GM12874 (cell line): ENCODE results near the gene SASS6.

Source experiments
- CTCF ChIP-seq: IDR thresholded peaks from 2 replicates; pipeline ENCODE4 v1.5.1; 2011; ENCODE audit warnings: low read depth, mild to moderate bottlenecking, control low read depth, low read length, moderate library complexity; ENCODE audit not compliant: insufficient read depth

SASS6 gene

GRCh38 chr1:100132566-100133477, at the start of gene SASS6, which contains the start of gene TRMT13:
Gene SASS6, minus strand, starts transcription at chr1:100132930. Its CDS starts 116 bp downstream, at chr1:100132814.
Gene TRMT13, plus strand, starts transcription at chr1:100133163. Its CDS starts 6 bp downstream, at chr1:100133169.
- no peak for TF ChIP-seq CTCF

GRCh38 chr1:100178091-100178490, 45.4 kb upstream of the SASS6 start, which contains the start of gene LRRC39:
Gene LRRC39, minus strand, starts transcription at chr1:100178256. Its CDS starts 9,740 bp downstream, at chr1:100168516.
- TF ChIP-seq CTCF = no peak

GRCh38 chr1:100177295-100178041, 44.7 kb upstream of the SASS6 start:
- no peak for TF ChIP-seq CTCF

GRCh38 chr1:100168051-100168450, 35.3 kb upstream of the SASS6 start:
- TF ChIP-seq CTCF = no peak

GRCh38 chr1:100164702-100165101, 32.0 kb upstream of the SASS6 start:
- TF ChIP-seq CTCF = no peak

- no peak for TF ChIP-seq CTCF
These were observed 31.5 kb upstream of the SASS6 start for GRCh38 chr1:100164216-100164615.

- no peak for TF ChIP-seq CTCF
These were observed 30.2 kb upstream of the SASS6 start for GRCh38 chr1:100162881-100163280.
